HuH-7.5 (cell line): Measurements from ENCODE around the gene CCDC92B.
"Not testable (repeated sequence)": the region's sequence is repeated elsewhere in the genome, so short reads cannot be mapped to it uniquely, and the experiment has no call there.

ENCODE experiments used
- DNase-seq: peaks from one replicate; pipeline ENCODE4 v3.0.0; 2011; ENCODE audit warnings: low spot score

CCDC92B gene

GRCh38 chr17:2689411-2690164 is 59.9 kb downstream of the CCDC92B start:
- DNase-seq = no peak

DNA sequence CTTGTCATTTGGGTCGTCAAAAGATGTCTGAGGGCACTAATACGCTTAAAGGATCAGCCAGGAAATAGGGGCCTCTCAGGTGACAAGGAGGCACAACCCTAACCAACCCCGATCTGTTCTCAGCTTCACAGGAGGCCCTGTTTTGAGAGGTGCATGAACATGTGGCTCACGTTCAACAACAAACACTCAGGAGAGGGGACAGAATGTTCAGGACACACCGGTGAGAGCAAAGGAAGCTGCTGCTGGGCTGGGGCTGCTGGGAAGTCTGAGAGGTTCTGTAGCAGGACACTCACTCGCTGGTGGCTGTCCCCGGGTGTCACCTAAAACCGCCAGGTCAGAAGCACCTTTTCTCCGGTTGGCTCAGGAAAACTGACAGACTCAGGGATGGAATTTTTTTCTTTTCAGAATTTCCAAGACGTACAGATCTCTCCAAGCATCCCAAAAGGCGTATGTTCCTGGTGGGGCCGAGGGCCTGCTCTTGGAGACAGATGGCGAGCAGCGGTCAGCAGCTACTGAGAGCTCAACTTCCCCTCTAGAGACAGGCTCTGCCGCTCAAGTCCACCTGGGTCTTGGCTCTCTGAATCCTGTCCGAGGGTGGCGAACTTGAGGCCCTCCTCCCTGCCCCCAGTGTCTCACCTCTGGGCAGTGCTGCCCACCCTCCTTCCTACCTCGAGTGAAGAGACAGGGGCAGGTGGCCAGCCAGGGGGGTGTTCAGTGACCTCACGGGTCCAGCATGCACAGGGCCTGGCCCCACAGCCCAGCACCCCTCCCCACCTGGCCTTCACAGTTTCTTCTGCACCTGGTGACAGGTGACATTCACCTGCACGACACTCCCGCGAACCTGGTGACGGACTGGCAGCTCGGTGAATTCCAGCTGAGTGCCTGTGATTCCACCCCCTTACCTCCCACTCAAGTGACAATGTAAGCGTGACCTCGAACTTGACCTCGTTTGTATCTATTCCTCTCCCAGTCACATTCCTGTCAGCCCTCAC is 60.8 kb downstream of the CCDC92B start:
- no peak for DNase-seq

GRCh38 chr17:2687074-2687418 is 62.4 kb downstream of the CCDC92B start:
- DNase-seq = no peak

GRCh38 chr17:2685696-2686095 is 63.8 kb downstream of the CCDC92B start:
- DNase-seq = no peak

- DNase-seq = no peak
Measured at GRCh38 chr17:2684549-2684948, 64.9 kb downstream of the CCDC92B start.

- DNase-seq = no peak
Measured at GRCh38 chr17:2683912-2684311, 65.5 kb downstream of the CCDC92B start.

DNA sequence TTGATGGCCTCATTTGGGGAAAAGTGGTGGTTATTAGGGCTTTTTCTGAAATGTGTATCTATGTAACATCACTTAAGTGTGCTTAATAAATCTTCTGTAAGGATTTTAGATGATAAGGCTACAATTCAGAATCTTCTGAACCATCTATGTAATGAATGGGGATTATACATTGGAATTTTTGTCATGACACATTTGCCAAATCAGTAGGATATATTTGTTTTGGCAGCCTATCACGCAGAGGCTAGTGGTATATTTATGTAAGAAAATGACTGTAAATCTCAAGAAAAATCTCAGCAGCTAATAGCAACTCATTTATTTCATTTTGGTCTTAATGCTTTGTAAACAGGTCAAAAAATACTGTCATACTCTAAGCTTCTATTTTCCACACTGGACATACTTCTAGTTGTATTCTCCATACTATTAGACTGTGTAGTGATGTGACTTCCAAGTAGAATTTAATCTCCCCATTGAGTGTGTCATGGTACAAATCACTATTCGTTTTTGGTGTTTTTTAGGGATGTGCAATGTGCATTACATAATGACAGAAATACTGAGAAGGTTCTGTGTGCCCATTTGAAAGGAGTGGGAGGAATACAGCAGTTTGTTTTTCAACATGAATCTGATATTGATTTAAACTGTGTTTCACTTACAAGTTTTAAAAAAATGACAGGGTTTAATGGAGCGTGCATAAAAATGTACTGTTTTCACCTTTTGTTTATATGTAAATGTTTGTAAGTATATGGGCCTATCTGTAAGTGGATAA is 67.1 kb downstream of the CCDC92B start:
- no peak for DNase-seq

- DNase-seq = no peak
Measured at GRCh38 chr17:2681650-2682049, 67.8 kb downstream of the CCDC92B start.

GRCh38 chr17:2680961-2681360 is 68.5 kb downstream of the CCDC92B start:
- DNase-seq = no peak

DNA sequence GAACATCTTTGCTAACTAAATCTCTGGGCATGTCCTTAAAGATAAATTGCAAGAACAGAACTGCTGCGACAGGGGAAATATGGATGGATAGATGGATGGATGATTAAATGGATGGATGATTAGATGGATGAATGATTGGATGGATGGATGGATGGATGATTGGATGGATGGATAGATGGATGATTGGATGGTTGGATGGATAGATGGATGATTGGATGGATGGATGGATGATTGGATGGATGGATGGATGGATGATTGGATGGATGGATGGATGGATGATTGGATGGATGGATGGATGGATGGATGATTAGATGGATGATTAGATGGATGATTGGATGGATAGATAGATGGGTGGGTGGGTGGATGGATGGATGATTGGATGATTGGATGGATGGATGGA is 70.2 kb downstream of the CCDC92B start:
- DNase-seq = not testable (repeated sequence)
